ENCODE measurements around the gene ATXN7L1.

- TF ChIP-seq CTCF (IDR thresholded peaks at IDR 0.05) (no peak), POLR2A (IDR thresholded peaks at IDR 0.05) (no peak)
Observed at GRCh38 chr7:105860793-105861192, 15.6 kb downstream of the ATXN7L1 start.
